GM10266 (cell line): ENCODE results near the gene TXK.

Experiments
- DNase-seq: peaks from one replicate; pipeline ENCODE4 v3.0.0; 2012; ENCODE audit errors: extremely low spot score
- TF ChIP-seq, protein P1 (sequence below): IDR thresholded peaks from 2 replicates; pipeline ENCODE4 v1.5.1; 2012; ENCODE audit warnings: mild to moderate bottlenecking, low read depth; ENCODE audit not compliant: control insufficient read depth, insufficient read depth; ENCODE audit errors: missing control alignments

Gene TXK

DNA sequence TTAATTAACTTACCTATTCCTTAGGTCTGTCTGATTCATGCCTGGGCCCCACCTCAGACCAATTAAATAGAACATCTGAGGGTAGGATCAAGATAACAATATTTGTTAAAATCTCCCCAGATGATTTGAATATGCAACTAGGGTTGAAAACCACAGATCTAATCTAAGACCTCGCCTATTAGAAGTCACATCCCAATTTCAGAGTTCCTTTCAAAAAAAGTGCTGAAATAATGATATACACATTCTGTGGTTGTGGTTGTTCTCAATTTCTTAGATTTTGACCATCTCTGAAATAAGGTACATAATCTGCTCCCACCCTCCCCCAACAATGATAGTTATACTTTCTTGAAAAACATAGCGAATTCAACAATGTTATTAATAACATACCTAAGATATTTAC lies 89.8 kb downstream of the TXK start:
- no peak for DNase-seq
- TF ChIP-seq, protein P1, sequence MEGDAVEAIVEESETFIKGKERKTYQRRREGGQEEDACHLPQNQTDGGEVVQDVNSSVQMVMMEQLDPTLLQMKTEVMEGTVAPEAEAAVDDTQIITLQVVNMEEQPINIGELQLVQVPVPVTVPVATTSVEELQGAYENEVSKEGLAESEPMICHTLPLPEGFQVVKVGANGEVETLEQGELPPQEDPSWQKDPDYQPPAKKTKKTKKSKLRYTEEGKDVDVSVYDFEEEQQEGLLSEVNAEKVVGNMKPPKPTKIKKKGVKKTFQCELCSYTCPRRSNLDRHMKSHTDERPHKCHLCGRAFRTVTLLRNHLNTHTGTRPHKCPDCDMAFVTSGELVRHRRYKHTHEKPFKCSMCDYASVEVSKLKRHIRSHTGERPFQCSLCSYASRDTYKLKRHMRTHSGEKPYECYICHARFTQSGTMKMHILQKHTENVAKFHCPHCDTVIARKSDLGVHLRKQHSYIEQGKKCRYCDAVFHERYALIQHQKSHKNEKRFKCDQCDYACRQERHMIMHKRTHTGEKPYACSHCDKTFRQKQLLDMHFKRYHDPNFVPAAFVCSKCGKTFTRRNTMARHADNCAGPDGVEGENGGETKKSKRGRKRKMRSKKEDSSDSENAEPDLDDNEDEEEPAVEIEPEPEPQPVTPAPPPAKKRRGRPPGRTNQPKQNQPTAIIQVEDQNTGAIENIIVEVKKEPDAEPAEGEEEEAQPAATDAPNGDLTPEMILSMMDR, result no peak

DNA sequence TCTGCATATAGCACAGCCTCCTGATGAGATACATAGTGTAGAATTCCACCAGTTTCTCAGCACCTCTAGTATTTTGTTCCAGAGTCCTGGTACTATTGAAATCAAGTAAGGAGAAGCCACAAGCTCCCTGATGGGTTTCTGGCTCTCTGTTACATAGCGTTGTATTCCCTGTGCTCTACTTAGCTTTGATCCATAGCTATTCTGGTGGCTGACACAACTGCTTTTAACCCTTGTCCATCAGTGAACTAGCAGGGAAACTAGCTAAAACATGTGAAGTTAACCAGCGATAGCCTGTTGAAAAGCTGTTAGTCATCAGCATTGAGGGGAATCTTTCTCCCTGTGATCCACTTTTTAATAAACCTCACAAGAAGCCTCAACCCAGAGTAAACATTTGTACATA lies 90.5 kb downstream of the TXK start:
- TF ChIP-seq, protein P1, result no peak
- no peak for DNase-seq

DNA sequence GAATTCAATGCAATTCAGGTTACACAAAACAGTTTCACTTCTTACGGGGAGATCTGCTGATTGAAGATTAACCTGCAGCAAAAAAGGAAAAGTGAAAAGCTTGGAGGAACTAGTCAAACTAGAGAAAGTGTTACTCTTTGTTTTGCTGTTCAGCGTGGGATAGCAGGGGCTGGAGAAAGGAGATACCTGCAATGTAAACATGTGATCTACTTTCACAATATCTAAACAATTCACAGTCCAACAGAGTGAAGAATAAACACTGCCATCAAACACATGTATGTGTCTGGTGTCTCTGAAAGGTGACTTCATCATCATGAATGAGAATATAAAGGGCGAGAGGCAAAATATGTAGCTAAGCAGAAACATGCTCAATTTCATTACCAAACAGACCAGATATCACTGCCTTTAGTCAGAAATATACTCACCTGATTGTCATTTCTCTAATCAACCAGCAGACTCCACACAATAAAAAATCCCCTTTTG lies 91.0 kb downstream of the TXK start:
- TF ChIP-seq, protein P1, result no peak

DNA sequence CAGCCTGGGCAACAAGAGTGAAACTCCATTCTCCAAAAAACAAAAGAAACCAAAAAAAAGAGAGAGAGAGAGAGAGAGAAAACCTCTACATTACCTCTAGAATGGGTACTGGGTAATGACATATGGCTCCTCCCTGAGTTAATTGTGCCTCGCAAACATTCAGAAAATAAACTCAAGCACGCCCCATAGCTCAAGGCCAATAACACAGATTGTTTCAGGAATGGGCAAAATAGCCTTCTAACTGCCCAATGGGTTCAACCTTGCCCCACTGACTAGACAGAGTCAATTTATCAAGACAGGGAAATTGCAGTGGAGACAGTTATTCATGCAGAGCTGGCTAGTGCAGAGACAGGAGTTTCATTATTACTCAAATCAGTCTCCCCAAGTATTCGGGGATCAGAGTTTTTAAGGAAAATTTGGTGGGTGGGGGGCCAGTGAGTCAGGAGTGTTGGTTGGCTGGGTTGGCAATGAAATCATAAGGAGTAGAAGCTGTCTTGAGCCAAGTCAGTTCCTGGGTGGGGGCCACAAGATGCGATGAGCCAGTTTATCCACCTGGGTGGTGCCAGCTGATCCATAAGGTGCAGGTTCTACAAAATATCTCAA lies 92.4 kb downstream of the TXK start:
- no peak for DNase-seq
- TF ChIP-seq, protein P1, result no peak

More for the DNA sequence above, 91.0 kb downstream of the TXK start:
- no peak for DNase-seq

DNA sequence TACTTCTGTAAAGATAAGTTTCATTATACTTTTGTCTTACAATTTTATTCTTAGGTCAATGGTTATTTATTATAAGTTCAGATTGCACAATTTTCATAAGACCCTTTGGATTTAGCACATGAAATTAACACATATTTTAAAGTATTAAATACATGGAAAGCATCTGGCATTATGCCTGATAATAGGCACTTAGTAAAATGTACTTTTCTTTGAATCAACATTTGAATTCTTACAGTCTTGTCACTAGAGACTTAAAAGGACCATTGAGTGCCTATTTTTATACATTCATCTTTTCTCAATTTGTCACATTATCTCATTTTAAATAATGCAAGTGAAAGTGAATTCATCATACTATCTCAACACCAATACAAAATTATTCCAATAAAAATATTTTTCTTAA lies 94.5 kb downstream of the TXK start:
- DNase-seq, result no peak
- TF ChIP-seq, protein P1, result no peak

DNA sequence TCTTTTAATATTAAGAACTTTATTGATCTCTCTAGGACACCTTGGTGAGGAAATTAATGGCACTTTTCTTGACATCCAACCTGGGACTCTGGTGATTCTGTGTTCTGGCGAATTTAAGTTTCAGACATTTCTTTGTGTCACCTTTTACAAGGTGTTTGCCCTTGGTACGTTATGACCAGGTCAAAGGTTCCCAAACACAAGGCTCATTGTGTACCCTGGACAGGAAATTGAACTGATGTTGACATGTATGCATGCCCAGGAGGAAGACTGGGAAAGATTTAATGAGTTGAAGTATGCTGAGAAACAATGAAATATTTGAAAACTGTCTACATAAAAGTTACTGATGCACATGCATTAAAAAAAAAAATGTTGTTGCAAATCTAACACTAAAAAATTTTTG lies 95.4 kb downstream of the TXK start:
- TF ChIP-seq, protein P1, result no peak
- no peak for DNase-seq

DNA sequence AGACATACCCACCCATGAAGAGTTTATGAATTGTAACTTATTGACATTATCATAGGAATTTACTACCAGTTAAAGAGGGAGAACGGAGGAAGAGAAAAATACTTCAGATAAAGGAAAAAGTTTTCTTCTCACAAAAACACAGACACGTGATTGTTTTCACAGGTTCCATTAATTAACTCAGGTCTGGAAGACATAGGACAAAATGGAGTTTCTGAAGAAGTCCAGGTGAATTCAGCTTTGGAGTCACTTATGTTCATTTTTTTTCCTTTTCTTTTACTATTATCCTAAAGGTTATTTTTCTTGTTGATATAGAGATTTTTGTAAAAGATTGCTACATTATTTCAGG lies 97.0 kb downstream of the TXK start:
- no peak for DNase-seq
- TF ChIP-seq, protein P1, result no peak
